T47D (cell line): Measurements from ENCODE around the gene MUC20.
"Not testable (repeated sequence)": the region's sequence is repeated elsewhere in the genome, so short reads cannot be mapped to it uniquely, and the experiment has no call there.

Source experiments
- DNase-seq, 2 experiments: peaks; one replicate each; pipeline versions ENCODE4 v3.0.0 to v3.0.0-alpha.2; 2011 to 2012; ENCODE audit warnings: low read depth in 1 of 2, low spot score in 1 of 2
- in situ Hi-C: cut with HindIII; loops from 2 replicates; pipeline ENCODE4 v1.10.0; 2016; ENCODE audit warnings: low sequenced_read_pairs, low pct_unique_long_range_greater_than_20kb

MUC20 gene, protein sequence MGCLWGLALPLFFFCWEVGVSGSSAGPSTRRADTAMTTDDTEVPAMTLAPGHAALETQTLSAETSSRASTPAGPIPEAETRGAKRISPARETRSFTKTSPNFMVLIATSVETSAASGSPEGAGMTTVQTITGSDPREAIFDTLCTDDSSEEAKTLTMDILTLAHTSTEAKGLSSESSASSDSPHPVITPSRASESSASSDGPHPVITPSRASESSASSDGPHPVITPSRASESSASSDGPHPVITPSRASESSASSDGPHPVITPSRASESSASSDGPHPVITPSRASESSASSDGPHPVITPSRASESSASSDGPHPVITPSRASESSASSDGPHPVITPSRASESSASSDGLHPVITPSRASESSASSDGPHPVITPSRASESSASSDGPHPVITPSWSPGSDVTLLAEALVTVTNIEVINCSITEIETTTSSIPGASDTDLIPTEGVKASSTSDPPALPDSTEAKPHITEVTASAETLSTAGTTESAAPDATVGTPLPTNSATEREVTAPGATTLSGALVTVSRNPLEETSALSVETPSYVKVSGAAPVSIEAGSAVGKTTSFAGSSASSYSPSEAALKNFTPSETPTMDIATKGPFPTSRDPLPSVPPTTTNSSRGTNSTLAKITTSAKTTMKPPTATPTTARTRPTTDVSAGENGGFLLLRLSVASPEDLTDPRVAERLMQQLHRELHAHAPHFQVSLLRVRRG

DNA sequence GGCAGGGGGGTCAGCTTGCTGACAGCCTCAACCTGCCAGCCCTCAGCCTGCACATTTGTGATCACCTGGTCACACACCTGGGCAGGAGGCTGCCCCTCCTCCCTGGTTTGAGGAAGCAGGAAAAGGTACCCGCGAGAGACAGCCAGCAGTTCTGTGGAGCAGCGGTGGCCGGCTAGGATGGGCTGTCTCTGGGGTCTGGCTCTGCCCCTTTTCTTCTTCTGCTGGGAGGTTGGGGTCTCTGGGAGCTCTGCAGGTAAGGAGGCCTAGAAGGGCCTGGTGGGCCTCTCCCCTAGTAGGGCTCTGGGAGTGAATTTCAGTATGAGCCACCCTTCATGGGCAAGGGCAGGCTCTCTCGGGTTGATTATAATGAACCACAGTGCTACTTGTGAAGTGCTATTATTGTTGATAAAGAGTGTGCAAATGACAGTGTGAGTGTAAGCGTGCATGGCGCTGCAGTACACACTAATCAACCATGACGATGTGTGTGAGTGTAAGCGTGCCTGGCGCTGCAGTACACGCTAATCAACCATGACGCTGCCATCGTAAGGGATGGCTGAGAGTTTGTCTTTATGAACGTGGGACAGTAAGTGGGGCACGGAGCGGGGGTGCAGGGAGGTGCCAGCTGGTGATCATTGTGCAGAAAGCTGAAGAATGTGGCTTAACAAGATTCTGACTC lies at the start of gene MUC20:
Gene MUC20 (plus strand): TSS at position 148 of the 676 bp plus-strand sequence. CDS start 30 bp downstream, at position 178.
- peak; percentile 55 to 56 for DNase-seq
- in situ Hi-C loops = not testable (repeated sequence)

DNA sequence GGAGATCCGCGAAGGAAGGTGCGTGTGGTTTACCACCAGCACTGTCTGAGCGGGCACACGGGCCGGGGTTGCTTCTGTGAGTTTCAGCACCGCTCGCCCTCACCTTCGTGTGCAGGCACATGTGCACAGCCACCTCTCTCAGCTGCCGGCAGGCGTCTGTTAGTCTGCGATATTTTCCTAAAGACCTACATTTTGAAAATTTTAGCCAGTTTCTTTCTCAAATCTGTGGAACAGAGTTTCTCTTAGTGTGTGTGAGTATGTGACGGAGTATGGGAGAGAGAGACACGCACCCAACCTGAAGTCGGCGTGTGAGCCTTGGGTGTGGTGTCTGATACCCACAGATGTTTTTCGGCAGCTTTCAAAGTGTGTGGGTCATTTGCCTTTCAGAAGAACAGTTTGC lies 49.5 kb upstream of the MUC20 start:
- in situ Hi-C loops, DNase-seq: not testable (repeated sequence)

DNA sequence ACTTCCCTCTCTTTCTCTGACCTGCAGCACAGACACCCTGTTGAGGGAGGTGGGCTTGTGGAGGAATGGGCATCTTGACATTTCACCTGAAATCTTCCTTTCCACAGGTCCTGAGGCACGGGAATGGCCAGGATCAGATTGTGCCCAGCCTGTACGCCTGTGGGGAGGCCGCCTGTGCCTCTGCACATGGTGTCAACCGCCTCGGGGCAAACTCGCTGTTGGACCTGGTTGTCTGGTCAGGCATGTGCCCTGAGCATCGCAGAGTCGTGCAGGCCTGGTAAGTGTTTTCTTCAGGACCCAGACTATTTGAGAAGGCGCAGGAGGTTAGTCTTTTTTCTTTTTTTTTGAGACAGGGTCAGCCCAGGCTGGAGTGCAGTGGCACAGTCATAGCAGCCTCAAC lies 47.1 kb upstream of the MUC20 start:
- DNase-seq, in situ Hi-C loops: not testable (repeated sequence)

DNA sequence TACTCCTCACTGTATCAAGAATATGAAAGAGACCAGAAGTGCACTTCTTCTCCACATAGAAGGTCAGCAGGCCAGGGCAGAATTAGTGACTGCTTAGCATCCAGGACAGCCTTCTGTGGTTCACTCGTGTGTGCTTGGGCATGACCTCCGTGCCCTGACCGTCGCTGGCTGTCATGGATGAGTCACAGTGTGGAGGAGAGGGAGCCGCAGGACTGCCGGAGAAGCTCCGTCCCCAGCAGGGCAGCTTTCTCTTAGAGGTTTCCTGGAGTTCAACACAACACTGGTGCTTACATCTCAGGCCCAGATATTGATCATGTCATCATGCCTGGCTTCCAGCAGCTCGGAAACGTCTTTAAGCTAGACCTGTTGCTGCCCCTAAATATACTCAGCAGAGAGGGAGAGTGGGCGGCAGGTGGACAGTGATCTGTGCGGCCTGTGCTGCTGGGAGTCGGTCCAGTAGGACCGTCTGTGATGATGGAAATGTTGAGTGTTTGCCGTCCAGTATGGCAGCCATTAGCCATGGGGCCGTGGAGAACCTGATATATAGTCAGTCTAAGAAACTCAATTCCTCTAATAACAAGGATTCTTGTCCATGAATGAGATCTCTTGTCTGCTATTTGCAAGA lies 42.3 kb upstream of the MUC20 start:
- in situ Hi-C loops, DNase-seq: not testable (repeated sequence)

DNA sequence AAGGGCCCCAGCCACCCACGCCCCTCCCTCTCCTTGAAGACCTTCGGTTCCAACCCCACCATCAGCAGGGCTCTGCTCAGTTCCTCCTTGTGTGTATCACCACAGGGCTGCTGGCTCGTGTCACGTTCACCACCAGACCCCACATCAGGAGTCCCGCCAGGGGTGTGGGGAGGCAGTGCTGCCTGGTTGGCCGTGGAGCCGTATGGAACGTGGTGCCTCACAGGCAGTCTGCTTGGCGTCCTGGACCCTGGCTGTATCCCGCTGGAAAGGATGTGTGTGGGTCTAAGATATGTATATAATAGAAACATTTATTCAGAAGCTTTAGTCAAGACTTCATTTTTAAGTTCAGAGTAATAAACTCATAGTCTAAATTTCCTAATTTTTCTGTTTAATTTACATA lies 40.1 kb upstream of the MUC20 start:
- in situ Hi-C loops, DNase-seq: not testable (repeated sequence)

DNA sequence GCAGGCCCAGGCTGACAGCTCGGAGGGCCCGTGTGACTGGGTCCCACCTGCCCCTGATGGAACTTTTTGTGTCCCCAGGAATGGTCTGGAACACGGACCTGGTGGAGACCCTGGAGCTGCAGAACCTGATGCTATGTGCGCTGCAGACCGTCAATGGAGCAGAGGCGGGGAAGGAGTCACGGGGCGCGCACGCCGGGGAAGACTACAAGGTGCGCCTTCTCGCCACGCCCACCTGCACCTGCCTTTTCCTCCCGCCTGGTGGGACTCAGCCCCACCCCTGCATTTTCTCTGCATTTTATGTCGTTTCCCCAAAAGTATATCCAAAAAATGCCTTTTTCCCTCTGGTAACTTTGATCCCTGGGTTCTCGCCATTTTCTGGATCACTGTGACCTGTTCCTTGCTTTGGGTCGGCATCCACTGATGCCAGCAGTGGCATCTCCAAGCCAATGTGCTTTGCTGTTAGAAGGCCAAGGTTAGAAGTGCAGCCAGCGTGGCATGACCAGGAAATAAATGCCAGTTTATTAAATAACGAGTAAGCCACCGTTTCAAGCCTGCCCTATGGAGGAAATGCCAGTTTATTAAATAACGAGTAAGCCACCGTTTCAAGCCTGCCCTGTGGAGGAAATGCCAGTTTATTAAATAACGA lies 39.2 kb upstream of the MUC20 start:
- DNase-seq, in situ Hi-C loops: not testable (repeated sequence)

DNA sequence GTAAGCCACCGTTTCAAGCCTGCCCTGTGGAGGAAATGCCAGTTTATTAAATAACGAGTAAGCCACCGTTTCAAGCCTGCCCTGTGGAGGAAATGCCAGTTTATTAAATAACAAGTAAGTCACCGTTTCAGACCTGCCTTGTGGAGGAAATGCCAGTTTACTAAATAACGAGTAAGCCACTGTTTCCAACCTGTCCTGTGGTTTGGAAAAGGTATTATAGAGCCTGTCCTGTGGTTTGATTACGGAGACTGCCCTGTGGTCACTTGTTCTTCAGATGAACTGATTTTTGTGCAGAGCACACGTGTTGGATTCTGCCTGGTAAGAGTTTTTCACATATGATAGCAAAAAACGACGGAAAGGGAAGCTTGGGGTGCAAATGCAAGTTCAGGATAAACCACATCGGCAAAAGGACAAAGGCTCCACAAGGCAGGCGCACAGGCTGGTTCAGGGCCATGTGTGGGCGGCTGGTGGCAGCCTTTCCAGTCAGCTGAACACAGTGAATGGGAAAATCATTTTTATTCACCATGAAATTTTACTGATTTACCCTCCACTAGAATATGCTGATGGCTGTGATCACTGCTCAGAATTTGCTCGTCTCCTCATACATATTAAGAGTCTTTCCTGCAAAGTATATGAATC lies 38.6 kb upstream of the MUC20 start:
- in situ Hi-C loops, DNase-seq: not testable (repeated sequence)

DNA sequence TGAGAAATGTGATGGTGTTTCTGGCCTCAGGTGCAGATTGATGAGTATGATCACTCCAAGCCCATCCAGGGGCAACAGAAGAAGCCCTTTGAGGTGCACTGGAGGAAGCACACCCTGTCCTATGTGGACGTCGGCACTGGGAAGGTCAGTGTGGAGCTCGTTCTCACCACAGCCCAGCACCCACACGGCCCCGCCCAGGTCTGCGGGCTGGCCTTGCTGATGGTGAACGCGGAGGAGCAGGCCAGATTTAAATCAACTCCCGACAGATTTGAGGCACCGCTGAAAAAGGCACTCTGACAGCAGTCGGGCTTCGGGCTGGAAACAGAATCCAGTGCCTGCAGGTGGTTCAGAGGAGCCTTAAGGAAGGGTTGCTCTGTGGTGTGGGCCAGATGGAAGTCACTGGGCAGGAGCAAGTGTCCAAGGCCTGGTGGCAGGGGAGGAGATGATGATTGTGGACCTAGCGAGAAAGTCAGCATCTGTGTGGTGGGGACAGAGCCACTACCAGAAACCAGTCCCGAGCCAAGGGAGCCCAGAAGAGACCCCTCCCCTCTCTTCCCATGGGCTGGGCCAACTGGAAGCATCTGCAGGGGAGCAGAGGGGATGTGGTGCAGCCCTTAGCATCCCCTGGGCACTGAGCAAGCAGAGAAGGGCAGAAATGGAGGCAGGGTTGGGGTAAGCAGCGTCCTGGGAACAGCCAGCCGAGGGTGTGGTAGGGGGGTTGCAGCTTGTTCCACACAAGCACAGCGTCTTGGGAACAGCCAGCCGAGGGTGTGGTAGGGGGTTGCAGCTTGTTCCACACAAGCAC lies 36.9 kb upstream of the MUC20 start:
- DNase-seq, in situ Hi-C loops: not testable (repeated sequence)

DNA sequence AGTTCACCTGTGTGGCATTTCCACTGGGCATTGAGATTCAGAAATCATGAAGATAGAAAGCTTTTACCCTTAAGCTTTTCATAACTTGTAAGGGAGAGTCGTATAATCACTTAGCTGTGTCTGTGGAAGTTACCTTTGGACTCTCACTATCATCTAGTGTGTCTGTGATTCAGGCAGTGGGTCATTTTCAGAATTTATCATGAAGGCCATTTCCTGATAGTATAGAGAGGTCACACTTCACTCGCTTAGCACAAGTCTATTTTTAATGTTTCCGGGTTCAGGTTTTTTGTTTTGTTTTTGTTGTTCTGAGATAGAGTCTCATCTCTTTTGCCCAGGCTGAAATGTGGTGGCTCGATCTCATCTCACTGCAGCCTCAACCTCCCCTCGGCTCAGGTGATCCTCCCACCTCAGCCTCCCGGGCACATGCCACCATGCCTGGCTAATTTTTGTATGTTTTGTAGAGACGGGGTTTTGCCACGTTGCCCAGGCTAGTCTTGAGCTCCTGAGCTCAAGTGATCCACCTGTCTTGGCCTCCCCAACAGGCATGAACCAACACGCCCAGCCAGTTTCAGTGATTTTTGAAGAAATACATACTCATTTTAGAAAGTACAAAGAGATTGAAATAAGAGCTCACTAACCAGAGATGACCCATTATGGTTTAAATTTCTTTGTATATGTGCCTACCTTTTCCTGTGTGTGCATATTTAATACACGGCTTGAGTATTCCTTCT lies 36.1 kb upstream of the MUC20 start:
- DNase-seq, in situ Hi-C loops: not testable (repeated sequence)

DNA sequence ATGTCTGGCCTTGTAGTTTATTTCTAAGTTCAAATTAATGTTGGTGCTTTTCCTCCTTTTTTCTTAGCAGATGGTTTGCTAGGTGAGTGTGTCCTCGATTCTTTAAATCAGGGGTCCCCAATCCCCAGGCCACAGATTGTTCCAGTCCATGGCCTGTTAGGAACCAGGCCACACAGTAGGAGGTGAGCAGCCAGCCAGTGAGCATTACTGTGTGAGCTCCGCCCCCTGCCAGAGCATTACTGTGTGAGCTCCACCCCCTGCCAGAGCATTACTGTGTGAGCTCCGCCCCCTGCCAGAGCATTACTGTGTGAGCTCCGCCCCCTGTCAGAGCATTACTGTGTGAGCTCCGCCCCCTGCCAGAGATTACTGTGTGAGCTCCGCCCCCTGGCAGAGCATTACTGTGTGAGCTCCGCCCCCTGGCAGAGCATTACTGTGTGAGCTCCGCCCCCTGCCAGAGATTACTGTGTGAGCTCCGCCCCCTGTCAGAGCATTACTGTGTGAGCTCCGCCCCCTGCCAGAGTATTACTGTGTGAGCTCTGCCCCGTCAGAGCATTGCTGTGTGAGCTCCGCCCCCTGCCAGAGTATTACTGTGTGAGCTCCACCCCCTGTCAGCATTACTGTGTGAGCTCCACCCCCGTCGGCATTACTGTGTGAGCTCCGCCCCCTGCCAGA lies 34.1 kb upstream of the MUC20 start:
- in situ Hi-C loops = not testable (repeated sequence)
- DNase-seq = peak in 1 of 2 experiments; percentile 75

DNA sequence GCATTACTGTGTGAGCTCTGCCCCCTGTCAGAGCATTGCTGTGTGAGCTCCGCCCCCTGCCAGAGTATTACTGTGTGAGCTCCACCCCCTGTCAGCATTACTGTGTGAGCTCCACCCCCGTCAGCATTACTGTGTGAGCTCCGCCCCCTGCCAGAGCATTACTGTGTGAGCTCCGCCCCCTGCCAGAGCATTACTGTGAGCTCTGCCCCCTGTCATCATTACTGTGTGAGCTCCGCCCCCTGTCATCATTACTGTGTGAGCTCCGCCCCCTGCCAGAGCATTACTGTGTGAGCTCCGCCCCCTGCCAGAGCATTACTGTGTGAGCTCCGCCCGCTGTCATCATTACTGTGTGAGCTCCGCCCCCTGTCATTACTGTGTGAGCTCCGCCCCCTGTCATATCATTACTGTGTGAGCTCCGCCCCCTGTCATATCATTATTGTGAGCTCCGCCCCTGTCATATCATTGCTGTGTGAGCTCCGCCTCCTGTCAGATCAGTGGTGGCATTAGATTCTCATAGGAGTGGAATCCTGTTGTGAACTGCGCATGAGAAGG lies 33.5 kb upstream of the MUC20 start:
- in situ Hi-C loops = not testable (repeated sequence)
- peak in 1 of 2 experiments; percentile 89 for DNase-seq

DNA sequence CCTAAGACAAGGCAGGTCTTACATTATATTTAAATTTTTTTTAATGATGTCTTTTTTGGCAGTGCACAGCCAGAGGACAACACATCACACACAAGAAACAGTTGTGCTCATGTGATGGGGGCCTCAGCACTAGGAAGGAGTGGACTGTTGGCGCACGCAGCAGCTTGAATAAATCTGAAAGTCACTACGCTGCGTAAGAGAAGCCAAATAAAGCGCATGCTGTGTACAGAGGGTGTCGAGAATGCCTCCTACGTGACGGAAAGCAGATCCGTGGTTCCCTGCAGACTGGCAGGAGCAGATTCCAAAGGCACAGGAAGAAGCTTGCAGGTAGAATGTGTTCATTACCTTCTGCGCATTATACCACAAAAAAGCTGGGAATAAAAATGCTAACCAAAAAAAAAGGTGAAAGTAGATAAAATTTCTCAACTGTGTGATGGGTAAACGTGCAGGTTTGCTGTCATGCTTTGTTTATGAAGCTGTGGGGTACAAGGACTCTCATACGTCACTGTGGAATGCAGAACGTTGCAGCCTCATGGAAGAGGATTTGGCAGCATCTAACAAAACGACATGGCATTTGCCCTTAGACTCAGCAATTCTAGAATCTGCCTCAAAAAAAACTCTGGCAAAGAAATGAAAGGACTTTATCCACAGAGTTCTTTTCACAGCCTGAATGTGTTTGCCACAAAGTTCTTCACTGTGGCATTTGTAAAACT lies 32.2 kb upstream of the MUC20 start:
- in situ Hi-C loops = not testable (repeated sequence)

DNA sequence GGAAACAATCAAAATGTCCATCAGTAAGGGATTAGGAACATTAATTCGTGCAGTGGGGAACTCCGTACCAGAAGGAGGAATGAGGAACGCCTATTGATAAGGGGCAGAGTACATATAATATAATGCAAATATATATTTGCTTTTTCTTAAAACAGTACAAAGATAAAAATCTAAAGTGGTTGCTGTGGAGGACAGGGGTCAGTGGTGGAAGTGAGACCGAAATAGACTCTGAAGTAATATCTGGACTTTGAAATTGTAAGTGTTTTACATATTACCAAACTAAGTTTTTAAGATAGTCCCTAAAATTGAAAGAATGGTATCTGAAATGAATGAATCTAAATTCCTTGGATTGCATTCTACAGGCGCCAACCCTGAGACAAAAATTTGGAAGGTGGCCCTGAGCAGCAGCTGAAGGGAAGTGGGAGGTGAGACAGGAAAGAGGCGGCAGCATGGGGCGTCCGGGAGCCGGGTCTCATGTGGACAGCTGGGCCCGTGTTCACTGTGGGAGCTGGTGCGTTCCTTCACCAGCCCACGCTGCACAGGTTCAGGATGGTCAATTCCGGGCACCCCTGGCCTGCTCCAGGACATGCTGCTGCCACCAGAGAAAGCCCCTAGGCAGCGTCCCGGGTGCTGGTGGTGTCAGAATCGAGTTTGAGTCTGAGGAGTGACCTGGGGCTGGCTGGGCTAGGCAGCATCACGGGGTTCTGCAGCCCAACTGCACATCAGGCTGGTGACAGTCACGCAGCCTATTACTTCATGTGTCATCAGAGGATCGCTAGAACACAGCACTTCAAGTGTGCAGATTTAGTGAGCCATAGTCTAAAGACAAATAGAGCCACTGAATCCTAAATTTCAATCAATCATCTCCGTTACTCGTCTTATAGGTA lies 31.4 kb upstream of the MUC20 start:
- DNase-seq, in situ Hi-C loops: not testable (repeated sequence)

More for the DNA sequence above, 32.2 kb upstream of the MUC20 start:
- DNase-seq = not testable (repeated sequence)
